Measurements from ENCODE around the gene CIC. TPM values are rescaled to one million over a fixed set of nuclear protein-coding genes. Genes with fewer than 3 reads are reported as not detected.
A peak's percentile ranks its signal among the peaks of the same experiment; 100 is the strongest.

CIC gene
- total and polyA plus RNA-seq, 9 of the 15 experiments (the other 6 are each of a cell fraction or from before 2014, with no cell fraction given) = 0.07 to 44.7 (median 8.6) TPM

DNA sequence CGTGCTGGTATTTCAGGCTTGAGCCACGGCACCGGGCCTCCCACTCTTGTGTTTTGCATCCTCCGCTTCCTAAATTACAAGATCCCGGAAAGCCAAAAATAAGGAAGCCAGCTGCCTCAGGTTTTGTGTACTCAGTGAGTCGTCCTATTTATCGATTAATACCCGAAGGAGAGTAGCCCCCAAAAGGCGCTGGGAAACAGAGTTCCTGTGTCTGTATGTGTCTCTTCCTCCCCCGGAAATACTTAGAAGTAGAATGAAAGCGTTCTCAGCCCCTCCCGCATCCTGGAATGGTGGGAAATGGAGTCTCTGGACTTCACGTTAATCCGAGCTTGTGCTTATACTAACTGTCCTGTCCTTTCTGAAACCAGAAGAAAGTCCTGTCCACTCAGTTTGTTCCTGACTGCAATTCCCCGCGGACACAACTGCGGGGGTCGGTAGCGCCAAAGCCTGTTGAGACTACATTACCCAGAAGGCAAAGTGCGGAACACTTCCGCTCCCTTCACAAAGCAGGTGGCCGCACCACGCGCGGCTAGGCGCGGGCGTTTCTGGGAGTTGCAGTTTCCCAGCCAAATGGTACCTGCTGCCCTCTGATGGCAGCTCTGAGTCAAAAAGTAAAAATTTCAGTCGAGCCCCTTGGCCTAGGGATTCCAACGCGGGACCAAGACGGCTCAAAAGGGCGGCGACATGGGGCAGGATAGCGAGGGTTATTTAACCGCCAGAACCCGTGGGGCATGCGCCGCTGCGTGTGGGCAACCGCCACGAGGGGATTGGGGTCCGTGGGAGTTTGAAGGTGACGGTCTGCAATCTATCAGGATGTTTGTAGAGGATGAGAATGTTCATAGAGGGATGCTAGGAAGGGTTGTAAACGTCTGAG is 24.5 kb upstream of the CIC start (continued):
- TF ChIP-seq TEAD1 (CRISPR knock-in tag; IDR thresholded peaks at IDR 0.05) (peak; percentile 65 to 85; a peak in 3 of 4 replicates), CBFB (CRISPR knock-in tag; IDR thresholded peaks at IDR 0.05) (no peak), ZNF584 (CRISPR knock-in tag; IDR thresholded peaks at IDR 0.05; ENCODE audit: low read depth) (peak; percentile 82; the same call in 1 of the 2 replicates), PRMT5 (CRISPR knock-in tag; IDR thresholded peaks at IDR 0.05) (no peak), BRD9 (IDR thresholded peaks at IDR 0.05; ENCODE audit: low read depth, partially characterized antibody) (no peak), ZBED1 (IDR thresholded peaks at IDR 0.05) (no peak; the same call in 1 of the 2 replicates), GTF2E2 (tag; IDR thresholded peaks at IDR 0.05) (no peak), CREB1 (IDR thresholded peaks at IDR 0.05) (peak; percentile 78), CREB1 (CRISPR knock-in tag; IDR thresholded peaks at IDR 0.05) (peak; percentile 74; the same call in 1 of the 2 replicates), CREM (IDR thresholded peaks at IDR 0.05; ENCODE audit: low read depth) (peak; percentile 93), EWSR1 (IDR thresholded peaks at IDR 0.05; ENCODE audit: borderline replicate concordance, low read depth, partially characterized antibody) (no peak), GABPB1 (CRISPR knock-in tag; IDR thresholded peaks at IDR 0.05) (peak; percentile 92)
- TF ChIP-seq, protein P1, sequence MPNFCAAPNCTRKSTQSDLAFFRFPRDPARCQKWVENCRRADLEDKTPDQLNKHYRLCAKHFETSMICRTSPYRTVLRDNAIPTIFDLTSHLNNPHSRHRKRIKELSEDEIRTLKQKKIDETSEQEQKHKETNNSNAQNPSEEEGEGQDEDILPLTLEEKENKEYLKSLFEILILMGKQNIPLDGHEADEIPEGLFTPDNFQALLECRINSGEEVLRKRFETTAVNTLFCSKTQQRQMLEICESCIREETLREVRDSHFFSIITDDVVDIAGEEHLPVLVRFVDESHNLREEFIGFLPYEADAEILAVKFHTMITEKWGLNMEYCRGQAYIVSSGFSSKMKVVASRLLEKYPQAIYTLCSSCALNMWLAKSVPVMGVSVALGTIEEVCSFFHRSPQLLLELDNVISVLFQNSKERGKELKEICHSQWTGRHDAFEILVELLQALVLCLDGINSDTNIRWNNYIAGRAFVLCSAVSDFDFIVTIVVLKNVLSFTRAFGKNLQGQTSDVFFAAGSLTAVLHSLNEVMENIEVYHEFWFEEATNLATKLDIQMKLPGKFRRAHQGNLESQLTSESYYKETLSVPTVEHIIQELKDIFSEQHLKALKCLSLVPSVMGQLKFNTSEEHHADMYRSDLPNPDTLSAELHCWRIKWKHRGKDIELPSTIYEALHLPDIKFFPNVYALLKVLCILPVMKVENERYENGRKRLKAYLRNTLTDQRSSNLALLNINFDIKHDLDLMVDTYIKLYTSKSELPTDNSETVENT (CRISPR knock-in tag; IDR thresholded peaks at IDR 0.05) = no peak
- TF ChIP-seq, protein P2, sequence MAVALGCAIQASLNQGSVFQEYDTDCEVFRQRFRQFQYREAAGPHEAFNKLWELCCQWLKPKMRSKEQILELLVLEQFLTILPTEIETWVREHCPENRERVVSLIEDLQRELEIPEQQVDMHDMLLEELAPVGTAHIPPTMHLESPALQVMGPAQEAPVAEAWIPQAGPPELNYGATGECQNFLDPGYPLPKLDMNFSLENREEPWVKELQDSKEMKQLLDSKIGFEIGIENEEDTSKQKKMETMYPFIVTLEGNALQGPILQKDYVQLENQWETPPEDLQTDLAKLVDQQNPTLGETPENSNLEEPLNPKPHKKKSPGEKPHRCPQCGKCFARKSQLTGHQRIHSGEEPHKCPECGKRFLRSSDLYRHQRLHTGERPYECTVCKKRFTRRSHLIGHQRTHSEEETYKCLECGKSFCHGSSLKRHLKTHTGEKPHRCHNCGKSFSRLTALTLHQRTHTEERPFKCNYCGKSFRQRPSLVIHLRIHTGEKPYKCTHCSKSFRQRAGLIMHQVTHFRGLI (CRISPR knock-in tag; IDR thresholded peaks at IDR 0.05) = no peak
- TF ChIP-seq, protein P3, sequence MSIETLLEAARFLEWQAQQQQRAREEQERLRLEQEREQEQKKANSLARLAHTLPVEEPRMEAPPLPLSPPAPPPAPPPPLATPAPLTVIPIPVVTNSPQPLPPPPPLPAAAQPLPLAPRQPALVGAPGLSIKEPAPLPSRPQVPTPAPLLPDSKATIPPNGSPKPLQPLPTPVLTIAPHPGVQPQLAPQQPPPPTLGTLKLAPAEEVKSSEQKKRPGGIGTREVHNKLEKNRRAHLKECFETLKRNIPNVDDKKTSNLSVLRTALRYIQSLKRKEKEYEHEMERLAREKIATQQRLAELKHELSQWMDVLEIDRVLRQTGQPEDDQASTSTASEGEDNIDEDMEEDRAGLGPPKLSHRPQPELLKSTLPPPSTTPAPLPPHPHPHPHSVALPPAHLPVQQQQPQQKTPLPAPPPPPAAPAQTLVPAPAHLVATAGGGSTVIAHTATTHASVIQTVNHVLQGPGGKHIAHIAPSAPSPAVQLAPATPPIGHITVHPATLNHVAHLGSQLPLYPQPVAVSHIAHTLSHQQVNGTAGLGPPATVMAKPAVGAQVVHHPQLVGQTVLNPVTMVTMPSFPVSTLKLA (conservative IDR thresholded peaks at IDR 0.05) = peak; percentile 97
- TF ChIP-seq, protein P4, sequence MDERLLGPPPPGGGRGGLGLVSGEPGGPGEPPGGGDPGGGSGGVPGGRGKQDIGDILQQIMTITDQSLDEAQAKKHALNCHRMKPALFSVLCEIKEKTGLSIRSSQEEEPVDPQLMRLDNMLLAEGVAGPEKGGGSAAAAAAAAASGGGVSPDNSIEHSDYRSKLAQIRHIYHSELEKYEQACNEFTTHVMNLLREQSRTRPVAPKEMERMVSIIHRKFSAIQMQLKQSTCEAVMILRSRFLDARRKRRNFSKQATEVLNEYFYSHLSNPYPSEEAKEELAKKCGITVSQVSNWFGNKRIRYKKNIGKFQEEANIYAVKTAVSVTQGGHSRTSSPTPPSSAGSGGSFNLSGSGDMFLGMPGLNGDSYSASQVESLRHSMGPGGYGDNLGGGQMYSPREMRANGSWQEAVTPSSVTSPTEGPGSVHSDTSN (CRISPR knock-in tag; IDR thresholded peaks at IDR 0.05; ENCODE audit: low read depth) = no peak
- TF ChIP-seq, protein P4 (tag; conservative IDR thresholded peaks at IDR 0.05; ENCODE audit: low read depth) = no peak
